GM23248 (cell line): ENCODE data around the gene ETS1. TPM values are rescaled to one million over a fixed set of nuclear protein-coding genes. Genes with fewer than 3 reads are reported as not detected.

Experiments
- DNase-seq: peaks from one replicate; pipeline ENCODE4 v3.0.0-alpha.2; 2015
- H2AFZ ChIP-seq: fragments of 200-600 bp; sonication (generic); 2 replicates; pipeline ENCODE4 v1.6.1; 2016; ENCODE audit warnings: antibody characterized with exemption
- H3F3A ChIP-seq: fragments of 200-600 bp; sonication (generic); 2 replicates; pipeline ENCODE4 v1.6.1; 2016; ENCODE audit warnings: mild to moderate bottlenecking, antibody characterized with exemption, mixed run types; ENCODE audit not compliant: insufficient read depth
- H3K27ac ChIP-seq: fragments of 200-600 bp; sonication (generic); 2 replicates; pipeline ENCODE4 v1.5.1; 2016; ENCODE audit warnings: mild to moderate bottlenecking
- H3K27me3 ChIP-seq: fragments of 200-600 bp; sonication (generic); replicated peaks from 2 replicates; pipeline ENCODE4 v1.6.1; 2016; ENCODE audit warnings: mild to moderate bottlenecking; ENCODE audit not compliant: insufficient read depth
- H3K36me3 ChIP-seq: fragments of 200-600 bp; sonication (generic); 2 replicates; pipeline ENCODE4 v1.6.1; 2016; ENCODE audit warnings: low read depth, mild to moderate bottlenecking
- H3K4me1 ChIP-seq: fragments of 200-600 bp; sonication (generic); 2 replicates; pipeline ENCODE4 v1.6.1; 2016; ENCODE audit warnings: mild to moderate bottlenecking; ENCODE audit not compliant: insufficient read depth
- H3K4me2 ChIP-seq: fragments of 200-600 bp; sonication (generic); one replicate; pipeline ENCODE4 v1.6.1; 2016; ENCODE audit warnings: mild to moderate bottlenecking; ENCODE audit not compliant: unreplicated experiment
- H3K4me3 ChIP-seq: fragments of 200-600 bp; sonication (generic); 2 replicates; pipeline ENCODE4 v1.5.1; 2016; ENCODE audit warnings: mild to moderate bottlenecking
- H3K79me2 ChIP-seq: fragments of 200-600 bp; sonication (generic); 2 replicates; pipeline ENCODE4 v1.6.1; 2016; ENCODE audit warnings: mild to moderate bottlenecking; ENCODE audit not compliant: insufficient read depth
- H3K9ac ChIP-seq: fragments of 200-600 bp; sonication (generic); 2 replicates; pipeline ENCODE4 v1.6.1; 2016; ENCODE audit warnings: mild to moderate bottlenecking
- H3K9me2 ChIP-seq: fragments of 200-600 bp; sonication (generic); 2 replicates; pipeline ENCODE4 v1.6.1; 2016; ENCODE audit warnings: mixed run types, mild to moderate bottlenecking, moderate library complexity; ENCODE audit not compliant: insufficient read depth
- H3K9me3 ChIP-seq: fragments of 200-600 bp; sonication (generic); one replicate; pipeline ENCODE4 v1.6.1; 2017; ENCODE audit warnings: low read depth
- H4K20me1 ChIP-seq: fragments of 200-600 bp; sonication (generic); 2 replicates; pipeline ENCODE4 v1.6.0; 2016; ENCODE audit not compliant: insufficient read depth
- EZH2 ChIP-seq: fragments of 200-600 bp; sonication (generic); IDR thresholded peaks from 2 replicates; pipeline ENCODE4 v1.6.1; 2018; ENCODE audit warnings: antibody characterized with exemption, mild to moderate bottlenecking; ENCODE audit not compliant: insufficient read depth, poor library complexity, severe bottlenecking
- EZH2phosphoT487 ChIP-seq: fragments of 200-600 bp; sonication (generic); IDR thresholded peaks from 2 replicates; pipeline ENCODE4 v1.6.1; 2018; ENCODE audit warnings: antibody characterized with exemption, moderate library complexity, mild to moderate bottlenecking, low read depth; ENCODE audit not compliant: insufficient read depth
- WGBS, 2 experiments: methylation state at CpG; one replicate each; pipeline ENCODE4 v1.1.6; 2015 to 2017; ENCODE audit warnings: low lambda C conversion rate in 2 of 2, low coverage in 1 of 2; ENCODE audit errors: missing lambda C conversion rate in 2 of 2; 5-methylcytosine and 5-hydroxymethylcytosine counted together
- in situ Hi-C: fragments of 300-500 bp; cut with MboI; formaldehyde crosslinking; loops from 2 replicates; pipeline ENCODE4 v1.15.0; 2020
- polyA plus RNA-seq: library from polyadenylated mRNA; unstranded; fragments of >200 nt; fragmentation: Nextera tagmentation; extraction: Ambion mirVana; gene quantifications from 2 replicates; pipeline ENCODE4 v1.2.1, GENCODE V29; 2016
- total RNA-seq: library from RNA; depleted of rRNA; stranded (reverse); fragments of >200 nt; shearing (Covaris generic); gene quantifications from 2 replicates; pipeline ENCODE4 v1.2.3, GENCODE V29; 2014

The ETS1 gene
- total and polyA plus RNA-seq, 2 experiments from 2014 or later, result 19.9 to 61.0 TPM

DNA sequence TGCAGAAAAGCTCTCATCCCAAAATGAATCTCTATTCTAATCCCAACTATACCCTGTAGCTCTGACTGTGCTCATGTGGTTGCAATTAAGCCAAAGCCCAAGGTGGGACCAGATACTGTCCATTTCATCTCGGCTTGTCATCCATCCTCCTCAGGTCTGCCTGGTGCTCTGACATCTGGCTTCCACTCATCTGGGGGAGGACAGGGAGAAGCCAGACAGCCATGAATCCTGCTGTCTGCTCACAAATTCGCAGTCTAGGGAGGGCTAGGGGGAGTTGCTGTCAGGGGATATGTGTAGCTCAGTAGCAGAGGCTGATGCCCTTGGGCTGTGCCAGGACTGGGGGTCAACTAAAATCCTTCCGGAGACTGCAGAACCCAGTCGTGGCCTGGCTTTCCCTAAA is 167.1 kb downstream of the ETS1 start:
- H4K20me1 ChIP-seq, result no peaks in the 10 kb centered on the region
- no peak for TF ChIP-seq EZH2
- TF ChIP-seq EZH2phosphoT487, result no peak
- no peaks in the 10 kb centered on the region for H3K9me3 ChIP-seq
- no peaks in the 10 kb centered on the region for H3K9me2 ChIP-seq
- H3K4me1 ChIP-seq, result peaks cover 44% of the 10 kb centered on the region
- no peak overlapping the region for H2AFZ ChIP-seq
- H3K27me3 ChIP-seq, result no peaks in the 10 kb centered on the region
- no peaks in the 10 kb centered on the region for H3K79me2 ChIP-seq
- H3K4me3 ChIP-seq, result no peak overlapping the region
- in situ Hi-C loops, result no loop called here
- H3K36me3 ChIP-seq, result no peaks in the 10 kb centered on the region
- peak overlapping the region; percentile 10; the same call in 1 of the 2 replicates for H3K9ac ChIP-seq
- peak; percentile 23 for DNase-seq
- peaks cover 48% of the 10 kb centered on the region for H3F3A ChIP-seq
- peak overlapping the region; percentile 2 for H3K4me2 ChIP-seq
- 86% methylated on average over 4 of the region's 4 CpGs for WGBS, 2 experiments
- peak overlapping the region; percentile 90 for H3K27ac ChIP-seq

DNA sequence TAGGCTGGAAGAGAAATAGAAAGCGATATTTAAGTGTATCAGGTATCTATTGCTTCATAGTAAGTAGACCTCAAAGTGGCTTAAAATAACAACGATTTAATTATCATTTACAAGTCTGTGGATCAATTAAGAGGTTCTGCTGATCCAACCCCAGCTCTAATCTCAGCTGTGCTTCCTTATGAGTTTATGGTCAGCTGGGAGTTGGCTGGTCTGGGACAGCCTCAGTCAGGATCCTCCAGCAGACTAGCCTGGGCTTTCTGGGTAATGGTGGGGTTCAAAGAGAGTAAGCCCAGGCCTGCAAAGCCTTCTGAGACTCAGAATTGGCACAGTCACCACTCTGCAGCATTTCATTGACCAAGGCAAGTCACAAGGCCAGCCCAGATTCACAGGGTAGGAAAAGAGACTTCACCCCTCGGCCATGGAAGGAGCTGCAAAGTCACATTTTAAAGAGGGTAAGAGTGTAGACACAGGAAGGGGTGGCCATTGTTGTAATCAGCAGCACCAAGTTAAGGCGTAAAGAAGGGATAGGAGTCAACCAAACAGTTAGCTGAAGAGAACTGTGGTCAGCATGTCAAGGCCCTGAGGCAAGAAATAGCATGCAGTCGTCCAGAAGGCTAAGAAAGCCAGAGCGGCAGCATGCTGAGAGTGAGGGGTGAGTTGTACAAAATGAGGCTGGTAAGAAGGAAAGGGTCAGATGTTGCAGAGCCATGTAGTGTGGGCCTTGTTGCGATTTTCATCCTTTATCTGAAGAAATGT is 168.2 kb downstream of the ETS1 start:
- H3K4me3 ChIP-seq, result no peak overlapping the region
- no peak overlapping the region for H3K4me2 ChIP-seq
- WGBS, 2 experiments, result 98% methylated on average over 7 of the region's 7 CpGs
- no peak overlapping the region for H3K9ac ChIP-seq
- in situ Hi-C loops, result no loop called here
- H3F3A ChIP-seq, result peaks cover 48% of the 10 kb centered on the region
- TF ChIP-seq EZH2 (no peak), EZH2phosphoT487 (no peak)
- no peaks in the 10 kb centered on the region for H3K27me3 ChIP-seq
- H3K9me2 ChIP-seq, result no peaks in the 10 kb centered on the region
- no peak for DNase-seq
- no peaks in the 10 kb centered on the region for H3K9me3 ChIP-seq
- no peak overlapping the region for H2AFZ ChIP-seq
- no peak overlapping the region for H3K27ac ChIP-seq
- peaks cover 38% of the 10 kb centered on the region for H3K4me1 ChIP-seq
- no peaks in the 10 kb centered on the region for H3K36me3 ChIP-seq
- no peaks in the 10 kb centered on the region for H3K79me2 ChIP-seq
- no peaks in the 10 kb centered on the region for H4K20me1 ChIP-seq

DNA sequence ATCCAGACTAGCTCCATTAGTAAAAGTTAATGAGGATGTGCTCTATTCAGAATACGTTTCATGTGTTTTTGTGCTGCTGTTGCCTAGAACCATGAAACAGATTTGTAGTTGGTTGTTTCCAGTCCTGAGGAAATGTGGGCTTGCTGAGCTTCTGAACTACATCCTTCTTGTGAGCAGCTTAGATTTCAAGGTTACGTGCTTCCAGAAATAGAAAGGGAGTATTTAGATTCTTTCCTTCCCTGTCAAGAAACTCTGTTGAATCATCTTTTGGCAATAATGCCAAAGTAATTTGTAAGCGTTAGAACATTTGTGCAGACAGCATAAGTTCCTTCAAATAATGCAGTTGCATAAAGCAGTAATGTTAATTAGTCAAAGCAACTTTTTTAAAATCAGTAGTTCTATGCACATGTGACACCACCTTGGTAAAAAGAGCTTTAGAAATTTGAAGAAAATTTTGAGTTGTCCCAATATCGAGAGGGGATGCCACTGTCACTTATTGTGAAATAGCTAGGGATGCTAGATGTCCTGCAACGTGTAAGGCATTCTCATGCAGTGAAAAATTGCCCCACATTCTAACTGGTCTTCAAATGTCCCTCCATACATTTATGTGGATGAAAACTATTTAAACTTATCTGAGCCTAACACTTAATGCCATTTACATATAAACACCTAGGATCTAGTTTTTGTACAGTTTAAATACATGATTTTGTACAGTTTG is 169.6 kb downstream of the ETS1 start:
- H3K9me2 ChIP-seq, result no peaks in the 10 kb centered on the region
- no peak overlapping the region for H3K4me3 ChIP-seq
- peak overlapping the region; percentile 63 for H3K9ac ChIP-seq
- H3K36me3 ChIP-seq, result no peaks in the 10 kb centered on the region
- 1 to 6% methylated on average over 5 of the region's 5 CpGs for WGBS, 2 experiments
- H3K79me2 ChIP-seq, result no peaks in the 10 kb centered on the region
- H3F3A ChIP-seq, result peaks cover 48% of the 10 kb centered on the region
- peak overlapping the region; percentile 81 for H3K27ac ChIP-seq
- in situ Hi-C loops, result no loop called here
- no peaks in the 10 kb centered on the region for H3K9me3 ChIP-seq
- no peaks in the 10 kb centered on the region for H3K27me3 ChIP-seq
- H3K4me2 ChIP-seq, result peak overlapping the region; percentile 34
- no peaks in the 10 kb centered on the region for H4K20me1 ChIP-seq
- H2AFZ ChIP-seq, result no peak overlapping the region
- H3K4me1 ChIP-seq, result peaks cover 38% of the 10 kb centered on the region
- DNase-seq, result peak; percentile 93
- TF ChIP-seq EZH2 (no peak), EZH2phosphoT487 (peak; percentile 64; the same call in 1 of the 2 replicates)

DNA sequence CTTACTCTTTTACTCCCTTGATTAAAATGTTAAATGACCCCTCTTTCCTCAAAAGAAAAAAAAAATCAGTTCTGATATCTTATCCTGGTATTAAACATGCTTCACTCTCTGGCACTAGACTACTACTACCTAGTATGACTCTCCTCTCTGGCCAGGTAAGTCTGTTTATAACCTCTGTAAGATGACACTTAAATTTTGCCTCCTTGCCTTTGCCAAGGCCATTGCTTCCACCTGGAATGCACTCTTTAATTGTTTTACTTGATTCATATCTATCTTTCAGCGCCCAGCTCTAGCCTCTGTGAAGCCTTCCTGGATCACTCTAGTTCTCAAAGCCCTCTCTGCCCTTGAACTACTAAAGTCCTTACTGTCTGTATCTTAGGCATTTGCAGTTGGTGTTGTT is 170.4 kb downstream of the ETS1 start:
- Histone ChIP-seq H3K79me2 (no peaks in the 10 kb centered on the region), H3K4me2 (peak overlapping the region; percentile 19), H3K9ac (peak overlapping the region; percentile 63), H3K4me1 (peaks cover 36% of the 10 kb centered on the region), H4K20me1 (no peaks in the 10 kb centered on the region), H3K36me3 (no peaks in the 10 kb centered on the region), H3K4me3 (no peak overlapping the region), H2AFZ (no peak overlapping the region), H3K27ac (peak overlapping the region; percentile 81), H3K27me3 (no peaks in the 10 kb centered on the region), H3K9me3 (no peaks in the 10 kb centered on the region), H3K9me2 (no peaks in the 10 kb centered on the region), H3F3A (peaks cover 45% of the 10 kb centered on the region)
- WGBS, 2 experiments, result 100% methylated on average over 1 of the region's 1 CpG
- DNase-seq, result no peak
- TF ChIP-seq EZH2, result no peak
- TF ChIP-seq EZH2phosphoT487, result no peak
- in situ Hi-C loops, result no loop called here
